Brain pericyte (primary cell): Measurements from ENCODE around the gene DUS1L.

ENCODE experiments used
- DNase-seq: peaks from one replicate; pipeline ENCODE4 v3.0.0-alpha.2; 2012; ENCODE audit warnings: low read depth, low spot score

The DUS1L gene

DNA sequence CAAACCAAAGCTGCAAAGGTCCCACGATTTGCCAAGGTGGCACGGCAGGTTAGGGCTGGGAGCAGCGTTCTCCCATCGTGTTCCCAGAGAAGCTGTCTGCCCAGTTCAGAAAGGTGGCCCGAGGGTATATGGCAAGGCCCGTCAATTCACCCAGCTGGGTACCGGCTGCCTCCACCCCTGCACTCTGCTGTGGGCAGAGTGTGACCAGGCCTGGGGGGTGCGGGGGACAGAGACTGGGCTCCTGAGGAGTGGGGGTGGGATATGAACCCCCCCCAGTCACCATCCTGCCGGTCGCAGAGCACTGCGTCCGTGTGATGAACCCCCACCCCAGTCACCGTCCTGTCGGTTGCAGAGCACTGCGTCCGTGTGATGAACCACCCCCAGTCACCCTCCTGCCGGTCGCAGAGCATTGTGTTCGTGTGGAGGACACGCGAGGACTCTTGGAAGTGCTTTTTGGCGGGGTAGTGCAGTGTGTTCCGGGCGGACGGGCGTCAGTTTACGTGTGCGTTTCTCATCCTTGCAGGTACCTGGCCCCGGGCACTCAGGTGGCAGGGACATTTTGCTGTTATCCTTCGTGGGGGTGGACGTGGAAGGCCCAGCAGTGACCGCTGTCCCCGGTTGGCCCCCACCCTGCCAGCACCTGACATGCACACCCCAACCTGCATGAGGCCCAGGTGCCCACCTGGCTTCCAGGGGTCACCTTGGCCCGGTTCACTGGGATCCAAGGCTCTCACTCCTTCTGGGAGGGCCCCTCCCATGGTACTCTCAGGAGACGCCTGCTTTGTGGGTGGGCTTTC is 35.1 kb upstream of the DUS1L start:
- DNase-seq: no peak

DNA sequence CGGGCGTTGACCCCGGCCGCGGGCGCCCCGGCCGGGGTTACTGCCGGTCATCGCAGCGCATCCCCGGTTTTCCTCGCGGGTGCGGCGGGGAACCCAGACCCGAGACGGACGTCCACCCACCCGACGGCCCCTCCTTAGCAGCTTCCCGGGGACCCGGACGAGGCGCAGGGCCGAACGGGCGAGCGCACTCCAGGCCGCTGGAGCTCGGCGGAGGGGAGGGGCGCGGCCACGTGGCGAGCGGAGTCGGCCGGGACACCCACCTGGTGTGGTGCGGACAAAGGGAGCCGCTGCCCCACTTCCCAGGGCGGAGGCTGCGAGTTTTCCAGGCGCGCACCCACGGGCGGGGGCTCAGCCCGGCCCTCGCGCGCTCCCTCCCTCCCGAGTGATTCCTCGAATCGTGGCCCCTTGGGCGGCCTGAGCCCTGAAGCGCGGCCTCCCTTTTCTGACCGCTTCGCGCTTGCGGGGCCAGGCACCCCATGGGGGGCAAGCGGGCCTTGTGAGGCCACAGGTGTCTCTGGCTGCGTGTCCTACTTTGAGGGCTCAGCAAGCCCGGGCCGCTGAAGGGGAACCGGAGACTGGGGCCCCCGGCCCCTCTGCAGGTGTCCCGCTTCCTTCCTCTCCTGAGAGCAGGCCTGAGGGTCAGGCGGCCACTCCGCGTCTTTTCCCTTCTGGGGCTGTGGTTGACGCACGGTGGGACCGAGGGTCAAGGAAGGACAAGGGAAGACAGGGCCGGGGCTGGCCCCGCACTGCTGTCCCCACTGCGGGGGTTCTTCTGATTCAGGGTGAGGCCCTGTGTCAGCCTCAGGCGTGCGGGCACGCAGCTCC is 33.5 kb upstream of the DUS1L start:
- DNase-seq: no peak

DNA sequence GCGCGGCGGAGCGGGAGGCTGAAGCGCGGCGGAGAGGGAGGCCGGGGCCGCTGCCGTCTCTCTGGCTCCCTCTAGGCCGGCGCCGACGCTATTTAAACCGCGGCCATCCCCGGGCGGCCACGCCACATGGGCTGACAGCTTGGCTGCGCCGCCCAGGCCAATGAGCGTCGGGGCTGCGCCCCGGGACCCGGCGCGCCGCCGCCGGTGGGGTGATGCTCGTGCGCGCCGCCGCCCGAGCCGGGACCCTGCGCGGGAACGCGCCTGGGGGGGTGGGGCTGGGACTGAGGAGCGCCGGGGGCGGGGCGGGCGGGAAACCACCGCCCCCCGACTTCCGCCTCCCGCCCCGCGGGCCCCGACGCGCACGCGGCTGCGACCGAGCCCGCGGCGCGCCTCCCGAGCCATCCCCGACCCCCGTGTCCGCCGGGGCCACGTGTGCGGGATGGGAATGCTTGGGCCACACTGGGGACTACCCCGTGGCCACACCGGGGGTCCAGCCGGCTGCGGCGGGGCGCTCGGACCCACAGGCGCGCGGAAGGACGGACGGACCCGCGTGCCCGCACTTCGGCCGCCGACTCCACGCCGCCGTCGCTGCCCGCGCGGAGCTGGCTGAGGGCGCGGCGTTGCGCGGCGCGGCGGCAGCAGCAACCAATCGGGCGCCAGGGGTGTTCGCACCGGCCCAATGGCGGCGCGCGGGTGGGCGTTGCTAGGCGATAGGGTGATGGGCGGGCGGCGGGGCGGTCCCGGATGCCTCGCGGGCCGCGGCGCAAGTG is 32.8 kb upstream of the DUS1L start, which contains the start of gene FASN:
Gene FASN, minus strand, starts transcription at position 68 of the 770 bp plus-strand sequence. CDS start 1,791 bp downstream, outside the sequence.
- peak; percentile 81 for DNase-seq

DNA sequence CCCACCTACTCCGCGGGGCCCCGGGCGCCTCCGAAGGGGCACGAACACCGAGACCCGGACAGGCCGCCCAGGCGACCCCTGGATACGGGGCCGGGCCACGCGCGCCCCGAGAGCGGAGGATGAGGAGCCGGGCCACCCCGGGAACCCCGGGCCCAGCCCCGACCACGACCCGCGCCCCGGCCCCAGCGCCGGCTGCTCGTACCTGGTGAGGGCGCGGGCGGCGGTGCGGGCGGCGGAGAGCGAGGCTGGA is 32.2 kb upstream of the DUS1L start:
- DNase-seq: no peak

DNA sequence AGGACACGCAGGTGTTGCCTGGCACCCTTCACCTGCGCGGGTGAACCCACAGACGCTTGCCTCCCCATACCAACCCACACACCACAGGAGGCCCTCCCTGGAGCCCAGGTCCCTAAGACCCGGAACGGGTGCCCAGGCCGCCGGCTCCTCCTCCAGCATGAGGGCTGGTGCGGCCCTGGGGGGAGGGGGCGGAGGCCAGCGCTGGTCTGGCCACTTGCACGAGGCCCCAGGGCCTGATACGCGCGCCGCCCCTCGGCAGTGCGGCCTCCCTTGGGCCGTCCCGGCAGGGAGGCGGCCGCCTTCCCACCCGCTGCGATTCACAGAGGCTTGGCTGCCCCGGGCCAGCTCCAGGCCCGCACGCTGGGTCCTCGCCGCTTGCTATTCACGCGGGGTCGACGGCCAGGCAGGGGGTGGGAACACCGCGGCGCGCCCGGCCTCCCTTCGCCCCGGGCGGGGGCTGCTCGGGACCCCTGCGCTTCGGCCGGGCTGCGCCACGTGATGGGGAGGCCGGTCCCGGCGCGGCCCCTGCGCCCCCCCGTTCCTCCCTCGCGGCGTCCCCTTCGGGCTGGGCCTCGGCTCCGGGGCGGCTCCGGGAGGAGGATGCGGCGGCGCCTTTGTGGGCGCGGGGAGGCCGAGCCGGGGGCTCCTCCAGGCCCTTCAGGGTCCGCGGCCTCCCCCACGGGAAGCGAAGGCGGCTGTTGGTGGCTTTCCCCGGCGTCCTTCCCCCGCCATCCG is 31.7 kb upstream of the DUS1L start:
- no peak for DNase-seq

DNA sequence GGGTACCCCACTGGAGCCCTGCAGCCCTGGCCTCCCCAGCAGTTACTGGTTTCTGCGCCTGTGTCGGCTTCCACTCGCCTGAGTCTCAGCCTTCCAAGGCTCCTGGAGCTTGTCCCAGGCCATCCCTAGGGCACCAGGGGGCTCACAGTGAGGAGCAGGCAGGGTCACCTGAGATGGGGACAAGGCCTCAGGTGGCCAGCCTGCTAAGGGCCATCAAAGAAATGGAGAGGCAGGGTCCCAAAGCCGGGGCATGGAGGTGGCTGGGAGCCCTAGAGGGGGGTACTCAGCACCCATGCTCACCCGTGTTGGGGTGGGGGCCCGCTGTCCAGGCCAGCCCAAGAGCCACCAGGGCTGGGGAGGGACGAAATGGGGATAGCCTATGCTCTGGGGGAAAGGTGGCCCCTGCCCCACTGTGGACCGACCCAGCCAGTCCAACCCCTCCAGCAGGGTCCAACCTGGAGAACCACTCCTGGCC is 31.1 kb upstream of the DUS1L start:
- DNase-seq: no peak

DNA sequence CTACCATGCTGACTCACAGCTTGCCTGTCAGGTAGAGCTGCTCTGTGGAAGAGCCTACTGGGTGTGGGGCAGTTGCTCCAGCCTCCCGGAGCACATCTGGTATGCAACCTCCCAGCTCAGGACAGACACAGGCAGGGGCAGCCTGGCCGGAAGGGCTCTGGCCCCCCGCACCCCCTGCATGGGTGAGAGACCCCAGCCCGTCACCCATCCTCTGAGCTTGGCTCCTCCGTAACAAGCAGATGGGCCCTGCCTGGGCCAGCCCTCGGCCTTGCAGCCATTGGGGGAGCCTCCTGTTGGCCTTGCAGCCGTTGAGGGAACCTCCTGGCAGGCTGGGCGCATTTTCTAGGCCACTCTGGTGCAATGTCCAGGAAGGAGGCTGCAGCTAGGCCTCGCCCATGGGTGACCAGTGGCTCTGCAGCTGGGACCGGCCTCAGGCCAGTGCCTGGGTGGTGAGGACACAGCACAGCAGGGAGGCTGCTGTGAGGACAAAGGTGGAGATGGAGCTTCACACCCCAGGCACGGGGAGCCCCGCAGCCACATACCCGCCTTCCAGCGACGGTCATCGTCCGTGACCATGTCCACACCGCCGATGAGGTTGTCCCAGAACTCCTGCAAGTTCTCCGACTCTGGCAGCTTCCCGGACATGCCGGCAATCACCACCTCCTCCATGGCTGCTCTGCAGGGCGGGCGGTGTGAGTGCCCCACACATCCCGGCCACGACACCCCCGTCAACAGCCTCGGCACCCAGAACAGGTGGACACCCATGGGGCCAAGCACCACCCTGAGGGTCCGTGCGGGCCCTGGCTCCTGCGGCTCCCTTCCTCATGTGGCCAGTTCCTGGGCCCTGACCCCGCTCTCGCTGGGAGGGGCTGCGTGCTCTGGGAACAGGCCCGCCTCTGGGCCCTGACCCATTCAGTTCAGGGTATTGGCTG is 30.4 kb upstream of the DUS1L start:
- DNase-seq: no peak

DNA sequence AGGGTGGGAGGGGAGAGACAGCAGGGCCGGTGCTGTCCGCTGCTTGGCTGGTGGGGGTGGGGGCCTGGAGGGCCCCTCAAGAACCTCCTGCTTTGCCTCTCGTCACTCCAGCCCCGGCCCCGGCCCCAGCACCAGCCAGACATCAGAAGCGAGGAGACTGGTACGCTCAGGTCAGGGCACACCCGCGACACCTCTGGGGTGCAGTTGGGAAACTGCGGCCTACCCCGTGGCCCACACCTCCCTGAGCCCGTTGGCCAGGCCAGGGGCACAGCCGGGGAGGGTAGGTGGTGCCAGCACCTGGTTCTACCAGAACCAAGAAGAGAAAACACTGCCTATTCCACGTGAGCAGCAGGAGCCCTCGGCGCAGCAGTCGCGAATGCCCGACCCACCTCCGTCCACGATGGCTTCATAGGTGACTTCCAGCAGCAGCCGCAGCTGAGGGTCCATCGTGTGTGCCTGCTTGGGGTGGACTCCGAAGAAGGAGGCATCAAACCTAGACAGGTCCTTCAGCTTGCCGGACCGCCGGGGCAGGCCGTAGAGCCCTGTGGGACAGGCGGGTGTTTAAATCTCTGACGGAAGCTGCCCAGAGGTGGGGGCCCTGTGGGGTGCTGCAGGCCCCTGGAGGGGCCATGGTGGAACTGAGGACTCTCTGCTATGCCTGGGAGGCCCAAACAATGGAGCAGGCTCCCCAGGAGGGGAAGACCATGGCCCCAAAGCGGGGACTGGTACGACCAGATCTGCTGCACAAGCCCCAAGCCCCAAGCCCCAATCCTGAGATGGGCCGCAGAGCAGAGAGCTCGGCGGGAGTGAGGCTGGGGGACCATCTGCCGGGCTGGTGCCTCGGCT is 29.6 kb upstream of the DUS1L start:
- DNase-seq: no peak

DNA sequence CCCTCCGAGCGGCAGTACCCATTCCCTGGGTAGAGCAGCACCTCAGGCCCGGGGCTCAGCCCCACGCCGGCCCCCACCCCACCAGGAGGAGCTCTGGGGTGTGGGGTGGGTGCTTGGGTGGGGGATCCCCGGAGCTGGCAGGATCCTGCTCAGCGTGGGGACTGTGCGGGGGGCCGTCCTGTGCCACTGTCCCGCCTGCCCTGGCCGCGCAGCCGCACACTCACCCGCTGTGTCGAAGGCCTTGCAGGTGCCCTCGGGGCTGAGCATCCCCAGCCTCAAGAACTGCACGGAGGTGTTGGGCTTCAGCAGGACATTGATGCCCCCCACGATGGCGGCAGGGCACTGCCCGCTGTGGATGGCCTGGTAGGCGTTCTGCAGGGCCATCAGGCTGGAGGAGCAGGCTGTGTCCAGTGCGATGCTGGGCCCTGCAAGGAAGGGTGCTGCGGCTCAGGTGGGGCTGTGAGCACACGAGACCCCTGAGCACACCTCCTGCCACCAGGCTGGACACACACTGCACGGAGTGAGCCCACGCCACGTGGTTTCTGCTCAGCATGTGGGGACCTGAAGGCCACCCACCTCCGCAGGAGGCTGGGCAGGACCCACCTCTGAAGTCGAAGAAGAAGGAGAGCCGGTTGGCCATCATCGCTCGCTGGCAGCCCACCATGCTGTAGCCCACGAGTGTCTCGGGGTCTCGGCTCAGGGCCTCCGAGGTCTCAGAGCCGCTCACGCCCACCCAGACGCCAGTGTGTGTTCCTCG is 27.6 kb upstream of the DUS1L start:
- DNase-seq: no peak

DNA sequence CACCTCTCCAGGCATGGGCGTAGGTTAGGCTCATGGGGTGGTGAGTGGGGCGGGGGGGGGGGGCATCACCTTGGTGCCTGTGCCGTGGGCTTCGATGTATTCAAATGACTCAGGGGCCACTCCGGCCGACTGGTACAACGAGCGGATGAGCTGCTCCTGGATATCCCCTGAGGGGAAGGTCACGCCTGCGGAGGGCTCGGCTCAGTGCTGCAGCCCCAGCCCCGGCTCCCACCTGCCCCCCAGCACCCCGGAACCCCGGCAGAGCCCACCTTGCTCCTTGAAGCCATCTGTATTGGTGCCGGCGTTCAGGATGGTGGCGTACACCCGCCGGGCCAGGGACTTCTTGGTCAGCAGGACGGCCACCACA is 27.0 kb upstream of the DUS1L start:
- DNase-seq: no peak

DNA sequence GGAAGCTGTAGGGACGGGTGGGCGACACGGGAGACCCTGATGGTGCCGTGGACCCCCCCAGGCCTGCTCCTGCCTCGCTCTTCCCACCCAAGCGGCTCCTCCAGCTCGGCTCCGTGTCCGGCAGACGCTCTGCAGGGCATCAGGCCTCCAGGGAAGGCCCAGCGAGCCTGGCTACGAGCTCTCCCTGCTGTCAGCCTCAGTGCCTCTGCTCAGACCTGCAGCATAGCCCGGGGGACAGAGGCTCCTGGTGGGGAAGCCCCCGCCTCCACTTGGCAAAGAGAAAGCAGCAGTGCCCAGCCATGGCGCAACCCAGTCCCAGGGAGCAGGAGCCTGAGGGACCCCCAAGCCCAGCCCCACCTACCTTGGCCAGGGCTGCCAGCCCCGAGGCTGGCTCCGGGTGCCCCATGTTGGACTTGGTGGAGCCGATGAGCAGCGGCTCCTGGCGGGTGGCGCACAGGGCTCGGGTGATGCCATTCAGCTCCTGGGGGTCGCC is 26.5 kb upstream of the DUS1L start:
- no peak for DNase-seq

DNA sequence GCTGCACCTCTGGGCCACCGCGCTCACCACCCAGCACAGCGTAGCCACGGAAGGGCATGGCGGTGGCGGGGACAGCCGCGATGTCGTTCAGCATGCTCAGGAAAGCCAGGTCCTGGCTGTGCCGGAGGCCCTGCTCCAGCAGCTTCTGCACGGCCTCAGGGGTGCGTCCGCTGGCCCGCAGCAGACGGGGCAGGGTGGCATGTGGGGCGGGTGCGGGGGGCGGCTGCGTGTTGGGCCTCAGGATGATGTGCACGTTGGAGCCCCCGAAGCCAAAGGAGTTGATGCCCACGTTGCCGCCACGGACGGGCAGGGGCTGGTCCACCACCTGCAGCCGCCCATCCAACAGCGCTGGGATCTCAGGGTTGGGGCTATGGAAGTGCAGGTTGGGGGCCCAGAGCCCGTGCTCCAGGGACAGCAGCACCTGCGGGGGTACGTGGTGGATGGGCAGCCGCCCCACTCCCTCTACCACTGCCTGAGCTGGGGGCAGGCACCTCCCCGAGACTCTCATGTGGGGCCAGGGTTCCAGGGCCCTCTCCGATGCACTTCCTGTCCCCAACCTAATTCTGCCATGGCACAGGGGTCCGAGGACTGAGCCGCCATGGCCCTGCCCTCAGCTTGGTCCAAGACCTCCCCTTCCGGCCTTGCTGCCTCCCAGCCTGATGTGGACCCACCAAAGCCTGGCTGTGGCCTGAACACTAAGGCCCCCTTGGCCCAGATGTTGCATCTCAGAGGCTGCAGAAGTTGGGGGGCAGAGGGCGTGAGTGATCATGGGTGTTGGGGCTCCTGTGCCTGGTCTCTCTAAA is 25.9 kb upstream of the DUS1L start:
- DNase-seq: no peak

DNA sequence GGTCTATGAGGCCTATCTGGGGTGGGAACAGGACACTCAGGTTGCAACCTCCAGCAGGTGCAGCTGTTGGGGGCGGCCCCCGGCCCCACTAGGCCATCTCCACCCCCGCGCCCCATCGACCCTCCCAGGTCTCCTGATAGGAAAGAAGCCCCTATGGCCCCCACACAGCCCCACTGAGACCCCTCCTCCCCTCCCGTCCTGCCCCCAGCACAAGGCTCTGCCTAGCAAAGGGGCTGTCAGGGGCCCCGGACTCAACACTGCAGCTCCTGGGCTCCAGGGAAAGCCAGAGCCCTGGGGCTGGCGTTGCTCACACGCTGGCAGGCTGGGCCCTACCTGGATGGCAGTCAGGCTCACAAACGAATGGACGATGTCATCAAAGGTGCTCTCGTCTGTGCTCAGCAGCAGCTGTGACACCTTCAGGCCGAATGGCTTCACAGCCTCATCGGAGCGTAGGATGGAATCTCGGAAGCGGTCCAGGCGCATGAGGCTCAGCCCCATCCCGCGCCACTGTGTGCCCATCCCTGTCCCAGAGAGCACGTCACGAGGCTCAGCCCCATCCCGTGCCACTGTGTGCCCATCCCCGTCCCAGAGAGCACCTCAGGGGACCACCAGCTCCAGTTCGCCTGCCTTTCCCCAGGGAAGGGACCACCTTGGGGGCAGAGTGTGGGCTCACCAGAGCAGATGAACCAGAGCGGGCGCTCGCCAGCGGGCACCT is 25.1 kb upstream of the DUS1L start:
- DNase-seq: no peak

DNA sequence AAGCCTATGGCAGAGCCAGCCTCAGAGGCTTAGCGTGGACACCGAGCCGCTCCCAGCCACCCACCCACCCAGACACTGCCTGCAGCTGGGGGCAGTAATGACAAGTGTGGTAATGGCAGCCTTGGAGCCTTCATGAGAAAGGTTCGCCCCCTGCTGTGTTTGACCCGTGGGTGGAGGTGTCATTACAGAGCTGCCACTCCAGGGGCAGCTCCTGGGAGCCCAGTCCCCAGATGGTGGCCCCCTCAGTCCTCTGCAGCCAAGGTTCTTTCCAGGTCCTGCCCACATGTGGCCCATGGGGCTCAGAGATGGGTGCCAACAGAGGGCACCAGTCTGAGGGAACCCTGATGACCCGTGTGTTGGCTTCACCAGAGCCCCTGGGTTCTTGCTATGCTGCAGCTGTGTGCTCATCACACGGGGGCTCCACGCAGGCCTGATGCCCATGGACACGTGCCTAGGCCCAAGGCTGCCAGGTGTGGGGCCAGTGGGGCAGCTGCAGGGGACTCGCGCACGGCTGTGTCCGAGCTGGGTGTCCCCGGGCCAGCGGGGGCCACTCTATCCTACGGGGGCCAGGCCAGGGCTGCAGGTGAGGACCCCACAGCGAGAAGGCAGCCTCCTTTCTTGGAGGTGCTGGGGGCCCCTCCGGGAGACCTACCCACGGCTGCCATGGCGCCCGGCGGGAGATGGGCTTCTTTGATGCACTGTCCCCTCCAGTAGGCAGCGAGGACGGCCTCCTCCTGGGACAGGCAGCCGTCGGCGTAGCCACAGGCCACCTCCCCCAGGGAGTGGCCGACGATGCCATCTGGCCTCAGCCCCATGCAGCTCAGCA is 24.3 kb upstream of the DUS1L start:
- DNase-seq: no peak

DNA sequence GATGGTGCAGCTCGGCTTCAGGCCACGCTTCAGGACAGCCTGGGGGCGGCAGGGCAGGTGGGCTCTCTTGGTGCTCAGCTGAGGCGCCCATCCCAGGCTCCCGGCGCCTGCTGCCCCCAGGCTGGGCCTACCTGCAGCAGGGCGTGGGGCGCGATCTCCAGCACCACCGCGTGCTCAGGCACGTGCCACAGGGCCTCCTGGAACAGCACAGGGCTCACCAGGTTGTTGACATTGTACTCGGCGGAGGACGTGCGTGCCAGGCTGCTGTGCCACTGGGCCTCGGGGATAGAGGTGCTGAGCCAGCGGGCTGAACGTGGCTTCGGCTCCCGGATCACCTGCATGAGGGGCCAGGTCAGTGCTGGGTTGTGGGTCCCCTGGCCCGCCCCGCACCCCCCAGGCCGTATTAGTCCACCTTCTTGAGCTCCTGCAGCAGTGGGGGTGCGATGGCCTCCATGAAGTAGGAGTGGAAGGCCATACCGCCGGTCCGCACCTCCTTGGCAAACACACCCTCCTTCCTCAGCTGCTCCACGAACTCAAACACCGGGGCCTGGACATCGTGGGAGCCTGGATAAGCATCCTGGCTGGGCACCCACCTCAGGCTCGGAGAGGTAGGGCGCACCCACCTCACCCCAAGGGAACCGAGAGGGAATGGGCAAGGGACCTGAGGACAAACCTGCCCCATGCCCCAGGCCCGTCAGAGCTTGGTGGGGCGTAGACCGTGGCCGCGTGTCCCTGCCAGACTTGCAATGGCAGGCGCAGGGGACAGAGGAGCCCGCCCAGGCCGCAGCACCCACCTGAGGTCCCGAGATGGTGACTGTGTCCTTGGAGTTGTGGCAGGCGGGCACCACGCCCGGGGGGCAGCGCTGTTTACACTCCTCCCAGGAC is 23.5 kb upstream of the DUS1L start:
- DNase-seq: no peak
